NCI-H2227 treated with DMSO at 0.1 percent for 48 hours (cell line): ENCODE measurements around the gene IFNG-AS1.

Source experiments
- DNase-seq: peaks from one replicate; lab custom pipeline; 2025; lab: John Stamatoyannopoulos, UW

The IFNG-AS1 gene

DNA sequence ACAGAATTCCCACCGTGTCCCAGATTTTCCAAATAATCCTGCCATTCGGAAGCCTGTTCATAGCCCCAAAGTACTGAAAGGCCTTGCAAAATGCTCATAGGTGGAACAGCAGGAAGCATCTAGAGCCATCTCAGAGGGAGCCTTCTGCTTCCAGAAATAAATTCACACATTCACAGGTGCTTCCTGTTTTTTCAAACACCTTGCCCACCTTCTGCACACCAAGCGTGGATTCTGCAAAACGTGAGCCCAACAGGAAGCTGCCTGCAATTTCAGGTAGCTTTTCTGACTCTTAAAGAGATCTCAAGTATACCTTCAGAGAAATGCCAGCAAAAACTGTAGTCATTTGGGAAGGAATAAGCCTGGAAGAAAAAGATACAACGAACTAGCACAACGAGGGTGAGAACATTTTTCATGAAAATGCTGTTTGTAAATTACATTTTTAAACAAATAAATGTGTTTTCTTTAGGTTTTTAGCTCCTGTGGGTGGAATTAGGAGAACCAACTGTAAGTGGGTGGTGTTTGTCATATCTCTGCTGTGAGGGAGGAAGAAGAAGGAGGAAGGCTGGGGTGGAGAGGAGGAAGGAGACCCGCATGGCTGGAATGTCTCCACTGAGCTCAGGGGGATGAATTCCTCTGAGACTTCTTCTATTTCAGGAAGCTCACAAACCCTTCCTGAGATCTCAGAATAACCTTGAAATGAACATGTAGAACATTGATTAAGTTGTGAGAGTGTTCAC lies at the start of gene IFNG-AS1:
Gene IFNG-AS1 (plus strand): TSS at position 264 of the 737 bp plus-strand sequence.
- no peak for DNase-seq

- no peak for DNase-seq
These were observed 49.6 kb upstream of the IFNG-AS1 start for GRCh38 chr12:67939611-67940010.

GRCh38 chr12:67940780-67941243 lies 48.4 kb upstream of the IFNG-AS1 start:
- no peak for DNase-seq

- no peak for DNase-seq
These were observed 46.5 kb upstream of the IFNG-AS1 start for GRCh38 chr12:67942724-67943123.

DNA sequence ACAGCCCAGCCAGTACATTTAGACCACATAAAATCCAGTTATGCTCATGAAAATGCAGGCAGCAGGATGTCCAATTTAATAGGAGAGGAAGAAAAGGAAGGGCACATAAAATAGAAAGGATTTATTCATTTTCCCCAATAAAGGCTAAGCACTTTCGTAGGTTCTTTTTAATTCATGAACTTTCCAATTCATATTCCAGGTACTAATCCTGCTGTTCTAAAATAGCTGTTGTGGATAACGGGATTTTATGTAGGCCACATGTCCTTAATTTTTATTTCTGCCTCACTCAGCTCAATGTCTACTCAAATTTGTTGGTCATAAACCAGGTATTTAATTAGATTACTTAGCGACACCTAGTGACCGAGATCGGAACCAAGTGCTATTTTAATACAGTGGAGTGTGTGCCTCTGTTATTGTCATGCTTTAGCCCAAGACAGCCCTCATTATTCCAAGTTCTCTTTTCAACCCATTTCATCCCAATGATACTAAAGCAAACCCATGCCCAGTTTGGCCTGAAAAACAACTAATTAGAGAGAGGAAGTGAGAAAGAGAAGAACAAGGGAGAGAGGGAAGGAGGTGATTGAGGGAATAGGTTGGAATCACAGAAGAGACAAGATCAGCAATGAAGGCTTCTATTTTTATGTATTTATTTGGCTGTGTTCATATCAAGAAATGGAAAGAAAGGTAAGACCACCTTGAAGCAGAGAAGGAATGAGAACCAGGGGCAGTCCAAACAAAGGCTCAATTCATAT lies 45.9 kb upstream of the IFNG-AS1 start:
- DNase-seq: peak; percentile 52

- no peak for DNase-seq
These were observed 45.2 kb upstream of the IFNG-AS1 start for GRCh38 chr12:67944093-67944492.

- no peak for DNase-seq
These were observed 36.5 kb upstream of the IFNG-AS1 start for GRCh38 chr12:67952787-67953186.

DNA sequence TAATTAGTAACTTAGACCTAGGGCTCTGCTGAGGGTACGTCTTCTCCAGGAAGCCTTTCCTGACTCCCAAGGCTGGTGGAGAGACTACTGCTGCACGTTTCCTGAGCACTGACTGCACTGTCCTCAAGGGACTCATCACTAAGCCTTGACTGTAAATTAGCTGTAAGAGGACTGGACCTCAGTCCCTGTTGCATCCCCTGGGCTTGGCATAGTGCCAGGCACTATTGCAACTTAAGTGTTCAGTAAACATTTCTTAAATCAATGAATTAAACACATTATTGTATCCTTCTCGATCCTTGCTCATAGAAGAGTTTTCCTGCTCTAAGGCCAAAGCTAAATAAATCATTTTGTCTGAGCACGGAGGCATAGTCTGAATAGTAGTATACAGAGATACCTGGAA lies 31.9 kb upstream of the IFNG-AS1 start:
- peak; percentile 4 for DNase-seq

- DNase-seq: no peak
These were observed 31.1 kb upstream of the IFNG-AS1 start for GRCh38 chr12:67958187-67958586.

DNA sequence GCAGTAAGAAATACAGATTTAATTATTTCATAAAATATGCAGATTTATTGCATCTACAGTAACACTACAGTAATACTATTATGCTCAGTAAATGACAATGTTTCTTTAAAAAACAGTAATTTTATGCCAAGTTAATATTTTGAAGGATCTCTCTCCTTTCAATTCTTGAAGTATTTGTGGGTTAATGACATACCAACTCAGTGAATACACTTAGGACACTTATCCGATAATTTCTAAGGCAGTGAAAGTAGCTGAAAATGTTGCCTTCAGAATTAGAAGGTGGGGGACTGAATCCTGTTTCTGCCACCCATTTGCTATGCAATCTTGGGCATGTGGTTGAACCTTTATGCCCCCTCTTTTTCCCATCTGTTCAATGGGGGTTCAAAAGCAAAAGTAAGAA lies 24.8 kb upstream of the IFNG-AS1 start:
- no peak for DNase-seq

DNA sequence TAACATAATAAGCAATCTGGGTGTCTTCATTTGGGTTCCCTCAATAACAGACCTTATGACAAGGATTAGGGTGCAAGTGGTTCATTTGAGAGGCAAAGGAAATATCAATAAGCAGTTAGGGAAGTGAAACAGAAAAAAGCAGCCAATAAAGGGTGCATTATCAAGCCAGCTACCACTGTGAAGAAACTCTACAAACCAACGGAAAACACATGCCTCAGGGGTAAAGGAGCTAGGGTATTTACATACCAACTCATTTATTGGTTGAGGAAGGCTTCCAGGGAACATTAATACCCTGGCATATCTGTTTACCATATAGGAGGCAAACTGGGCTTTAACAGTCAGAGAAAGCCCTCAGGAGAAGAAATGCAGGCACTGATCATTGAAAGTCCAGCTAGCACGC lies 22.7 kb upstream of the IFNG-AS1 start:
- no peak for DNase-seq

- no peak for DNase-seq
These were observed 20.9 kb upstream of the IFNG-AS1 start for GRCh38 chr12:67968321-67968720.

DNA sequence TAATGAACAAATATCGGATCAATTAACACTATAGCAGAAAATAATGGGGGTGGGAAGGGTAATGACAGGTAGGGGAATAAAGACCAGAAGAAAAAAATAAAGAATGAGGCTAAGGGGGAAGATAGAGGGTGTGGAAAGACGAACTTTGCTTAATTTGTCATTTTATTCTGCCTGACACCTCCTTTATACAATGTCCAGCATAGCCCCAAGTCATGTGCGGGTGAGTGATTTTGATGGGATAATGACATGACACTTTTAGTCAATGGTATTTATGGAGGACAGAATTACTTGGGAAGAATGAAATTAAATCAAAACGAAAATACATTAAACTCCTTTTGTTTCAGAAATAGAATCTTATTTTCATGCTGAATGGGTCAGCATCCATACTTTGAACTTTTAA lies 20.5 kb upstream of the IFNG-AS1 start:
- DNase-seq: no peak

DNA sequence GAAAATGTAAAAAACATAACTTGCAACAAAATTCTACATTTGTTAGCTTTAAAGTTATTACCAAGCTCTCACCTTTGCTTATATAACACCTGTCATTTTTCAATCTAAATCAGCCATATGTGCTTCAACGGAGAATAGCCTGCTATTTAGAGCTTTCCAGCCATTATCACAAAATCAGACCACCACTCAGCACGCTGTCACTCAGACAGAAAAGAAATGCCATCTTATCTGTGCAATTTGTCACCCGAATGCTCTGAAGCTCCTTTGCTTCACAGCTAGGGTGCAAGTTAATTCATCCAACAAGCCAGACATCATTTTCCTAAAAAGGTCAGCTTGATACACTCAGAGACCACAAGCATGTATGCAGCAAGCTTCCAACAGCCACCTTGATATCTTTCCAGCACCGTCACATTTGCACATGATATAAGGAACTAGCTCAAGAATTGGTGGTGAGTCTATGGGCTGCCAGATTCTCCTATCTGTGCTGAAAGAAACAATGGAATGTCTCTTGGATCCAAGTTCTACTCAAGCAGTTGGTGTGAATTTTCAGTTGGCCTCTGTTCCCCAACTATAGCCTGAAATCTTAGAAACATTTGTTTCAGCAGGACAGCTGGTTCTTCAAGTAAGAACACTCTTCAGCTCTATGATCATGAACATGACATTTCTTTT lies 20.0 kb upstream of the IFNG-AS1 start:
- no peak for DNase-seq

DNA sequence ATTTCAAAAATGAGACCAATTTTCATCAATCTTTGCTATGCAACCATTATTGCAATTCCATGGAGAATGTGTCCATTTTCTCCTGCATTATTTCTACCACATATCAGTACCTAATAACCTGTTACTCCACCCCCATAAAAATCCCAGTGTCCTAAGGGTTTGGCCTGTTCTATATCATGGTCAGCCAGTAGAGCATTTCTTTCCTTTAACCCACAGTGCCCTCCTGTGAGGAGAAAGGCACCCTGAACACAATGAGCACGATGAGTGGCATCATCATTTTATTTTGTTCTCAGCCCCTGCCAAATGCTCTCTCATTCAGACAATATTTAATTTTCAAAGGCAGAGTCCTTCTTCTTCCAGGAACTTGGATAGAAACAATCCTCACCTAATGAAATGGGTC lies 11.6 kb upstream of the IFNG-AS1 start:
- DNase-seq: no peak

DNA sequence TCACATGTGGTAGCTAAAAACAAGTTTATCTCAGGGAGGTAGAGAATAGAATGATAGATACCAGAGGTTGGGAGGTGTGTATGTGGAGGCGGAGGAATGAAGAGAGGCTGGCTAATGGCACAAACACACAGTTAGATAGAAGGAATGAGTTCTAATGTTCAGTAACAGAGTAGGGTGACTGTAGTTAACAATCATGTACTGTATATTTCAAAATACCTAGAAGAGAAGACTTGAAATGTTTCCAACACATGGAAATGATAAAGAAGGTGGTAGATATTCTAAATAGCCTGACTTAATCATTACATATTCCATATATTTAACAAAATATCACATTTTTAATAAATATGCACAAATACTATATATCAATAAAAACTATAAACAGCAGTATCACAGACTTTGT lies 8.9 kb upstream of the IFNG-AS1 start:
- no peak for DNase-seq

DNA sequence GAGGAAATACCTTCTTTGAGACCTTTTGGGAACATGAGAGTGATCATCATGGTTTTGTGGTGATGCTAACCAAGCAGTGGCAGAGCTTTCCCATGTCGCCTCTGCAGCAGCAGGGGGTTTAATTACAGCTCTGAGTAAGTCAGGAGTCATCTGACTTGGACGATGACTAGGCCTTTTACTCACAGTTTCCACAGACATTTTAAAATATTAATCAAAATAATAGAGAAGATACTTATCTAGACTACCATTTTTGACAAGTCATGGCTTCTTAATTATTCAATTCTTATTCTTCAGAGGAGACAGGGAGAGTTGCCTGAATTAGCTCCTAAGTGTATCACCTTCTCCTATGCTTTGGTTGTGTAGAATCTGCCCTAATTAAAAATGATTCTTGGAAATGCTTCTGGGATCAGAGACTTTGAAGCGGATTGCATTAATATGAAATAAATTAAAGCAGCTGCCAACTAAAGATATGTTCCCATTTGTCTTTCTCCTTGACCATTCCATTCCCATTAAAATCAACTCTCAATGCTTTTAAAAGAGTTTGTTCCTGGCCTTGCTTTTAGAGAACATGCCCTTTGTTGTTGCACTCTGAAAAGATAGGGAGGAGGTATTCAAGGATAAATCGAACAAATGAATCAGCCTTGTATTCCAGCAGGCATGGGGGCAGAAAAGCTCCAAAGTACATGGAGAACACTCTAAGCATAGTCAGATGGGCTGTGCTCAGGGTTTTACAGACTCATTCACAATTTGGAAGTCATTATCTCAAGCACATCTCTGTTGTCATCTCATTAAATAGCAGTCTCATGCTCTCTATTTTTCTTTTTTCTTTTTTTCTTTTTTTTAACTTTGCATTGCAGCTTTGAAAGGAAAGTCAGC lies 7.7 kb upstream of the IFNG-AS1 start:
- DNase-seq: no peak

DNA sequence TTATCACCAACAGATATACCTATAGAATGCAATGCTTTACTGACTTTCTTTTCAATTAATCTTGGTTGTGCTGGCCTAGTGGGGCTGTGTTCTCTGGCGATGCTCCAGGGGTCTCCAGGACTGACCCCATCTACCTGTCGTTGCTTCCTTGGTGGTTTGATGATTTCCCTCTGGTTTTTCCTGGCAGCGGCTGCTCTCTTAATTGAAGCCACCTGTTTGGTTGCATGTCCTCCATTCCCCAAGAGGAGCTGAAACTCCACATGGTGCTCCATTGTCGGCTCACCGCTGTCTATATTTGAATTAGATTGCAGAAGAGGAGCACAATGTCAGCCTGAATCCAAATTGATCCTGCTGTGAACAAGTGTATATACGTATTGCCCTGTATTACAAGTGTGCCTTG lies 7.1 kb upstream of the IFNG-AS1 start:
- DNase-seq: no peak

- no peak for DNase-seq
These were observed 2.6 kb upstream of the IFNG-AS1 start for GRCh38 chr12:67986632-67987031.

GRCh38 chr12:67988601-67989021 lies 636 bp upstream of the IFNG-AS1 start:
- no peak for DNase-seq

GRCh38 chr12:67991158-67991557 lies 1.9 kb downstream of the IFNG-AS1 start:
- DNase-seq: no peak

- no peak for DNase-seq
These were observed 3.9 kb downstream of the IFNG-AS1 start for GRCh38 chr12:67993143-67993542.
